COLO668 (cell line): Measurements from ENCODE around the gene BCOR.

ENCODE experiments used
- DNase-seq: peaks from one replicate; lab custom pipeline; 2025; ENCODE audit not compliant: unreplicated experiment; lab: John Stamatoyannopoulos, UW

The BCOR gene

GRCh38 chrX:40116925-40117324 is 19.2 kb upstream of the BCOR start:
- no peak for DNase-seq

GRCh38 chrX:40112996-40113395 is 15.2 kb upstream of the BCOR start:
- no peak for DNase-seq

- no peak for DNase-seq
Observed at GRCh38 chrX:40111868-40112267, 14.1 kb upstream of the BCOR start.

GRCh38 chrX:40109288-40110008 is 11.7 kb upstream of the BCOR start:
- DNase-seq, result peak; percentile 83

- peak; percentile 83 for DNase-seq
Observed at GRCh38 chrX:40108959-40109287, 11.2 kb upstream of the BCOR start.

GRCh38 chrX:40108162-40108958 is 10.6 kb upstream of the BCOR start:
- DNase-seq, result peak; percentile 88

GRCh38 chrX:40107291-40108161 is 9.8 kb upstream of the BCOR start:
- peak; percentile 90 for DNase-seq

GRCh38 chrX:40106676-40107290 is 9.0 kb upstream of the BCOR start:
- DNase-seq, result peak; percentile 53

GRCh38 chrX:40105835-40106675 is 8.3 kb upstream of the BCOR start:
- DNase-seq, result peak; percentile 88

GRCh38 chrX:40104985-40105834 is 7.5 kb upstream of the BCOR start:
- peak; percentile 79 for DNase-seq

GRCh38 chrX:40104630-40104984 is 6.8 kb upstream of the BCOR start:
- peak; percentile 57 for DNase-seq

- DNase-seq, result peak; percentile 27
Observed at GRCh38 chrX:40103565-40104323, 6.0 kb upstream of the BCOR start.

- DNase-seq, result no peak
Observed at GRCh38 chrX:40102393-40103381, 4.9 kb upstream of the BCOR start.

GRCh38 chrX:40101430-40101802 is 3.7 kb upstream of the BCOR start:
- DNase-seq, result no peak

GRCh38 chrX:40100537-40101429 is 3.0 kb upstream of the BCOR start:
- DNase-seq, result no peak

- DNase-seq, result peak; percentile 71
Observed at GRCh38 chrX:40100141-40100536, 2.4 kb upstream of the BCOR start.
